Activated CD8-positive, alpha-beta T cell treated with anti-CD3 and anti-CD28 coated beads for 36 hours (primary cell): ENCODE data around the gene SMTNL2. TPM values are rescaled to one million over a fixed set of nuclear protein-coding genes. Genes with fewer than 3 reads are reported as not detected.

Experiments
- ATAC-seq: fragments of 200-7000 bp; cut with Tn5 transposase; one replicate; pipeline ENCODE4 v1.10.0; 2021; ENCODE audit warnings: mild to moderate bottlenecking, moderate library complexity
- CTCF ChIA-PET: fragments of 350-600 bp; sonication (Branson Sonifier 250); formaldehyde crosslinking; loops from one replicate; lab custom pipeline; 2021; ENCODE audit warnings: antibody characterized with exemption; lab: Charles Lee
- POLR2A ChIA-PET: fragments of 350-600 bp; sonication (Branson Sonifier 250); formaldehyde crosslinking; loops from one replicate; lab custom pipeline; 2021; ENCODE audit warnings: antibody characterized with exemption; lab: Charles Lee
- DNase-seq: peaks from one replicate; pipeline ENCODE4 v3.0.0-alpha.2; 2020
- H3K27ac Mint-ChIP-seq: one replicate; pipeline ENCODE4 v1.8.0; 2021; ENCODE audit warnings: mild to moderate bottlenecking, mixed read lengths
- H3K27me3 Mint-ChIP-seq: one replicate; pipeline ENCODE4 v1.8.0; 2021; ENCODE audit warnings: mixed read lengths
- H3K36me3 Mint-ChIP-seq: one replicate; pipeline ENCODE4 v1.8.0; 2021; ENCODE audit warnings: low read depth, mixed read lengths
- H3K4me1 Mint-ChIP-seq: one replicate; pipeline ENCODE4 v1.8.0; 2021; ENCODE audit warnings: low read depth, mixed read lengths
- H3K4me3 Mint-ChIP-seq: one replicate; pipeline ENCODE4 v1.8.0; 2021; ENCODE audit warnings: mild to moderate bottlenecking, moderate library complexity, mixed read lengths
- H3K9me3 Mint-ChIP-seq: one replicate; pipeline ENCODE4 v1.8.0; 2021; ENCODE audit warnings: mixed read lengths
- intact Hi-C: fragments of 100-400 bp; cut with micrococcal nuclease; formaldehyde crosslinking; loops from one replicate; pipeline ENCODE4 v1.10.0; 2022
- total RNA-seq, 2 experiments: library from RNA; stranded (reverse); gene quantifications; one replicate each; pipeline ENCODE4 v1.2.3, GENCODE V29; 2021
- TF ChIP-seq, protein P1 (sequence below): fragments of 200-600 bp; IDR thresholded peaks from one replicate; pipeline ENCODE4 v1.8.0; 2022; ENCODE audit warnings: antibody characterized with exemption, mild to moderate bottlenecking

Gene SMTNL2
- total RNA-seq, 2 experiments from 2014 or later, result not detected

- no peak for ATAC-seq
- Mint-ChIP-seq H3K27me3 (peaks cover 1% of the 10 kb centered on the region), H3K4me1 (peaks cover 2% of the 10 kb centered on the region), H3K36me3 (peaks cover 7% of the 10 kb centered on the region), H3K9me3 (no peaks in the 10 kb centered on the region), H3K27ac (no peak overlapping the region), H3K4me3 (no peak overlapping the region)
- POLR2A ChIA-PET, result interaction anchor here (0.6 to 5.7 kb wide), 12 partner anchors 7 to 374 kb away, joined by 3 to 45 read pairs (median 3); partner anchors contain the start of gene SPNS3
- TF ChIP-seq, protein P1, sequence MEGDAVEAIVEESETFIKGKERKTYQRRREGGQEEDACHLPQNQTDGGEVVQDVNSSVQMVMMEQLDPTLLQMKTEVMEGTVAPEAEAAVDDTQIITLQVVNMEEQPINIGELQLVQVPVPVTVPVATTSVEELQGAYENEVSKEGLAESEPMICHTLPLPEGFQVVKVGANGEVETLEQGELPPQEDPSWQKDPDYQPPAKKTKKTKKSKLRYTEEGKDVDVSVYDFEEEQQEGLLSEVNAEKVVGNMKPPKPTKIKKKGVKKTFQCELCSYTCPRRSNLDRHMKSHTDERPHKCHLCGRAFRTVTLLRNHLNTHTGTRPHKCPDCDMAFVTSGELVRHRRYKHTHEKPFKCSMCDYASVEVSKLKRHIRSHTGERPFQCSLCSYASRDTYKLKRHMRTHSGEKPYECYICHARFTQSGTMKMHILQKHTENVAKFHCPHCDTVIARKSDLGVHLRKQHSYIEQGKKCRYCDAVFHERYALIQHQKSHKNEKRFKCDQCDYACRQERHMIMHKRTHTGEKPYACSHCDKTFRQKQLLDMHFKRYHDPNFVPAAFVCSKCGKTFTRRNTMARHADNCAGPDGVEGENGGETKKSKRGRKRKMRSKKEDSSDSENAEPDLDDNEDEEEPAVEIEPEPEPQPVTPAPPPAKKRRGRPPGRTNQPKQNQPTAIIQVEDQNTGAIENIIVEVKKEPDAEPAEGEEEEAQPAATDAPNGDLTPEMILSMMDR, result no peak
- intact Hi-C loops, result loop anchor here (10.0 kb wide), 1 partner anchor 112 kb away; no protein-coding TSS in a partner anchor
- DNase-seq, result no peak
- CTCF ChIA-PET, result no interaction called here
Measured at GRCh38 chr17:4536742-4537411, 47.5 kb upstream of the SMTNL2 start.

DNA sequence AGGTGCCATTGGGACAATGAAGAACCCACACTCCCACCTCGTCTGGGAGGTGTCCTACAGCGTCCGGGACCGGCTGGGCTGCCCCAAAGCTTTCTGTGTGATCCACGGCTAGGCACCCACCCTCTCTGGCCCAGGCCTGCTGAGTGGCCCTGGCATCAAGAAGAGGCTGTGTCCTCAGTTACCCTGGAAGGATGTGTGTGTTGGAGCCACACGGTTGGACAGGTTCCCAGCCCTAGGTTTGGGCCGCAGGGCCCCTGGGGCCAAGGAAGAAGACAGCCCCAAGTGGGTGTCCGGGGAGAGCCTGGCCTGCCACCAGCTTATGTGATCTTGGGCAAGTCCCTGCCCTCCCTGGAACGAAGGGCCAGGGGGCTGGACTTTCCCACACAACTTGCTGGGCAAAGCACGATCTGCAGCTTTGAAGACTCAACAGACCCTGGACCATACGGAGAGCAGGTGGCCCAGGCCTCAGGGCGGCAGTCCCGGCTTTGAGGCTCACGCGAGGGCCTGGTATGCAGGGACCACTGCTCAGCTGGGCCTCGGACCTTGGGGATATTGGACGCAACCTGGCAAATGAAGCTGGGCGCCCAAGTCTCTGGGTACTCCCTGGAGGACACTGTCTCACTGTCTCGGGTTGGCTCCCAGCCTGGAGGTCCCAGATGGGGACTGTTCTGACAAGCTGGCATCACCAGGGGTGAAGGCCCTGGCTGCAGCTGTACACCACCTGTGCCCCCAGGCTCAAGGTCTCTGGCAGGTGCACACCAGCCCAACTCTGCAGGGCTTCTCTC is 46.7 kb upstream of the SMTNL2 start:
- H3K9me3 Mint-ChIP-seq, result no peaks in the 10 kb centered on the region
- TF ChIP-seq, protein P1, result no peak
- H3K27me3 Mint-ChIP-seq, result no peaks in the 10 kb centered on the region
- H3K36me3 Mint-ChIP-seq, result peaks cover 7% of the 10 kb centered on the region
- CTCF ChIA-PET, result no interaction called here
- no peak overlapping the region for H3K27ac Mint-ChIP-seq
- POLR2A ChIA-PET, result interaction anchor here (0.6 to 5.7 kb wide), 8 partner anchors 10 to 277 kb away, joined by 3 to 45 read pairs (median 3); partner anchors contain the start of gene SPNS3
- intact Hi-C loops, result loop anchor here (10.0 kb wide), 1 partner anchor 113 kb away; no protein-coding TSS in a partner anchor
- H3K4me3 Mint-ChIP-seq, result no peak overlapping the region
- H3K4me1 Mint-ChIP-seq, result peaks cover 2% of the 10 kb centered on the region
- ATAC-seq (no peak), DNase-seq (no peak)

DNA sequence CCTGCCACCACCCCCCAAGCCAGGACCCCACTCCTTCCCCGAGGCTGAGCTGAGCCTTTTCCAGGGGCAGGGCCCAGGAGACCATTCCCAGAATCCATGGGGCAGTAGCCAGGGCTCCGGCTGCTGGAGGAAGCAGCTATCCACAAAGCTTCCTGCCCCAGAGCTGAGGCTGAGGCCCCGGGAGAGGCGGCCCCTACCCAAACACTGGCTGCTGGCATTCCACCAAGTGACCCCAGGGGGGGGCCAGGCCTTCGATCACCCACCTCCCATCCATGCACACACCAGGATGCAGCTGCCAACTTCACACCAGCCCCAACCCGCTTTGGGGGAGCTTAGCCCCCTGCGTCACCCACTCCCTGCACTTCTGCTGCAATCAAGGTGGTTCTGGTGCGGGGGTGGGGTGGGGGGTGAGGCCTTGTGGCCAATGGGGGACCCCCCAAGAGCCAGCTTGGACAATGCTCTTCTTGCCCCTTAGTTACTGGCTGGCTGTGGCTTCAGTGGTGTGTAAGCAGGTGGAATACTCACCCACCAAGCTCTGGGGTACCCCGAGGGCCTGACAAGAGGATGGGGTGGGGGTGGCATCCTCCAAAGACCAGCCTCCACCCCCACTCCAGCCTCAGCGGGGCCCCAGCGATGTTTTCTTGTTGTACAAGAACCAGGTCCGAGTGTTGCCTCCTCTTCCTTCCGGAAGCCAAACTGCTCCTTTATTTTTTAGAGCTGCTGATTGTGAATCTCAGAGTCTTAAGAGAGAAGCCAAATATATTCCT is 45.9 kb upstream of the SMTNL2 start:
- H3K4me3 Mint-ChIP-seq, result no peak overlapping the region
- POLR2A ChIA-PET, result interaction anchor here (1.0 to 5.7 kb wide), 4 partner anchors 11 to 105 kb away, joined by 3 to 45 read pairs (median 4); partner anchors contain the start of gene SPNS3

GRCh38 chr17:4539025-4539424 is 45.3 kb upstream of the SMTNL2 start:
- DNase-seq (no peak), ATAC-seq (no peak)
- H3K27ac Mint-ChIP-seq, result no peak overlapping the region
- intact Hi-C loops, result loop anchor here (10.0 kb wide), 1 partner anchor 114 kb away; no protein-coding TSS in a partner anchor
- no peaks in the 10 kb centered on the region for H3K4me1 Mint-ChIP-seq
- CTCF ChIA-PET, result no interaction called here
- H3K27me3 Mint-ChIP-seq, result no peaks in the 10 kb centered on the region
- no peaks in the 10 kb centered on the region for H3K9me3 Mint-ChIP-seq
- POLR2A ChIA-PET, result interaction anchor here (5.7 kb wide), 1 partner anchor 12 kb away, joined by 45 read pairs; no protein-coding TSS in a partner anchor
- TF ChIP-seq, protein P1, result no peak
- H3K4me3 Mint-ChIP-seq, result no peak overlapping the region
- peaks cover 10% of the 10 kb centered on the region for H3K36me3 Mint-ChIP-seq

More for the DNA sequence above, 45.9 kb upstream of the SMTNL2 start:
- H3K36me3 Mint-ChIP-seq, result peaks cover 7% of the 10 kb centered on the region
- no peak for DNase-seq
- intact Hi-C loops, result loop anchor here (10.0 kb wide), 1 partner anchor 114 kb away; no protein-coding TSS in a partner anchor
- no peak for ATAC-seq
- no peaks in the 10 kb centered on the region for H3K9me3 Mint-ChIP-seq
- no peaks in the 10 kb centered on the region for H3K27me3 Mint-ChIP-seq
- H3K27ac Mint-ChIP-seq, result no peak overlapping the region
- CTCF ChIA-PET, result no interaction called here
- TF ChIP-seq, protein P1, result no peak
- peaks cover 2% of the 10 kb centered on the region for H3K4me1 Mint-ChIP-seq
